Stimulated activated CD8-positive, alpha-beta memory T cell treated with anti-CD3 and anti-CD28 coated beads, Interleukin-4, amount 100 ng/mL, for 48 hours (primary cell): ENCODE measurements around the gene SPANXN5.
"Not testable (repeated sequence)": the region's sequence is repeated elsewhere in the genome, so short reads cannot be mapped to it uniquely, and the experiment has no call there.

Experiments
- DNase-seq: peaks from one replicate; pipeline ENCODE4 v3.0.0-alpha.2; 2020

Gene SPANXN5, protein sequence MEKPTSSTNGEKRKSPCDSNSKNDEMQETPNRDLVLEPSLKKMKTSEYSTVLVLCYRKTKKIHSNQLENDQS

DNA sequence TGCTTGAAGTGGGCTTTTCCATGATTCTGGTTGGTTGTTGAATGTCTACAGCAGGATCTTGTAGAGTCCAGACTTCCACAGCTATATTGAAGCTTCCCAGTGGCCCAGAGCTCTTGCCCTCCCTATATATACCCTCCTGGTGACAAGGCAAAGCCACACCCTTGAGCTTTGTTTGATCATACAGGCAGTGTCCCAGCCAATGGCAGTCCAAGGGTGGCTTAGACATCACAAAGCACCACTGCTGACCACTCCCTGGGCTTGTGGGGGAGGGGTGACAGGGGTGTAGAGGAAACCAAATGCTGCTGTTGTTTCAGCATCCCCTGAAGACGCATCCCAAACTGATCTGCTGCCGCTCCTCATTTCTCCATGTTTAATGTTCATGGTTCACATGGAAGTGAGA lies at the start of gene SPANXN5:
Gene SPANXN5, minus strand, starts transcription at position 101 of the 400 bp plus-strand sequence. Its CDS starts 79 bp downstream, at position 22.
- DNase-seq = not testable (repeated sequence)

DNA sequence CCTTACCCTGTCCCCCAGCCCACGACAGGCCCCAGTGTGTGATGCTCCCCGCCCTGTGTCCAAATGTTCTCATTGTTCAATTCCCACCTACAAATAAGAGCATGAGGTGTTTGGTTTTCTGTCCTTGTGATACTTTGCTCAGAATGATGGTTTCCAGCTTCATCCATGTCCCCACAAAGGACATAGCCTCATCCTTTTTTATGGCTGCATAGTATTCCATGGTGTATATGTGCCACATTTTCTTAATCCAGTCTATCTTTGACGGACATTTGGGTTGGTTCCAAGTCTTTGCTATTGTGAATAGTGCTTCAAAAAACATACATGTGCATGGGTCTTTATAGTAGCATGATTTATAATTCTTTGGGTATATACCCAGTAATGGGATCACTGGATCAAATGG lies 46.4 kb upstream of the SPANXN5 start:
- not testable (repeated sequence) for DNase-seq

DNA sequence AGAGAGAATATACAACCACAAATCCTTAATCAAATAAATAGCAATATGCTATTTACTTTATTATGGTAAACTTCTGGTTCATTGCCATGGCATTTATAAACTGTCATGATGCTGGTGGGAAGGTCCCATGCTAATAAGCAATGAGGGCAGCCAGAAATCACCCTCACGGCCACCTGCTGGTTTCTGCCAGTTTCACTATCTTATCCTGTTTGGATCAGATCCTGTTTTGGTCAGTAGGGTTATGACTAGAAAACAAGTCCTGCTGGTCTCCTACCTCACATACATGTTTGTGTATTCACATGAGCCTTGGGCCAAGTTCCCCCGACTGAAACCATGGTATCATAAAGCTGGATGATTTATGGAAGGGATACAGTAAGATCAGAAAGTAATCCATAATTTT lies 41.9 kb upstream of the SPANXN5 start:
- DNase-seq = no peak

DNA sequence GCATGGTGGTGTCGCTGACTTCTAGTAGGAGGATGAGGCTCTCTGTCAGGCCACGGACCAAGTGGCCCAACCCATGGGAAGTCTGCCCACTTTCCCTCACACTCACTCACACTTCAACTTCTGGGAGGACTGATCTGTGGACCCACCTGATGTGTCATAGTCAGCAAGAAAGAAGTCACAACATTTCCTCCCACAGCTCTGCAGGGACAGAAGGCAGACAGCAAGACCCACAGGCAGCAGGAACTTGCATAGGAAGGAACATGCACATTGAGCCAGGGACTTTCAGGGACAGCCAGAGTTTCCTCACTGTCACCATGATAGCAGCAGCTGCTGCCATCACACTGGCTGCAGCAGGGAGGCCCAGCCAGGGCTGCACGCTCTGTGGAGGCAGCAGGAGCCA lies 33.3 kb upstream of the SPANXN5 start:
- no peak for DNase-seq

DNA sequence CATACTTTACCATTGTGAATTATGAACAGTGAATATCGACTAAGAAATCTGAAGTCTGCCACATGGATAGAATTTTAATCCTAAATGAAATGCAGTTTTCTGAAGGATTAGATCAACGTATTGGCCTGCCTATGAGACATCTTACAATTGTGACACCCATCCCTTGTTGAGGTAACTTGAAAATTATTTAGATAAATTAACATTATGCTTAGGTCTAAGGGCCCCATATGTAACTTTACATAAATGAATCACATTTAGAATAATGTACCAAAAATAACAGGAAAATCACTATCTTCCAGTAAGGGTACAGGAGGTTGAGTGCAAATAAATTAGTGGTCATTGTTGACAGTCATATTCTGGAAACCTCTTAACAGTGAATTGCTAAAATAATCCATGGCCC lies 27.4 kb upstream of the SPANXN5 start:
- DNase-seq = no peak

DNA sequence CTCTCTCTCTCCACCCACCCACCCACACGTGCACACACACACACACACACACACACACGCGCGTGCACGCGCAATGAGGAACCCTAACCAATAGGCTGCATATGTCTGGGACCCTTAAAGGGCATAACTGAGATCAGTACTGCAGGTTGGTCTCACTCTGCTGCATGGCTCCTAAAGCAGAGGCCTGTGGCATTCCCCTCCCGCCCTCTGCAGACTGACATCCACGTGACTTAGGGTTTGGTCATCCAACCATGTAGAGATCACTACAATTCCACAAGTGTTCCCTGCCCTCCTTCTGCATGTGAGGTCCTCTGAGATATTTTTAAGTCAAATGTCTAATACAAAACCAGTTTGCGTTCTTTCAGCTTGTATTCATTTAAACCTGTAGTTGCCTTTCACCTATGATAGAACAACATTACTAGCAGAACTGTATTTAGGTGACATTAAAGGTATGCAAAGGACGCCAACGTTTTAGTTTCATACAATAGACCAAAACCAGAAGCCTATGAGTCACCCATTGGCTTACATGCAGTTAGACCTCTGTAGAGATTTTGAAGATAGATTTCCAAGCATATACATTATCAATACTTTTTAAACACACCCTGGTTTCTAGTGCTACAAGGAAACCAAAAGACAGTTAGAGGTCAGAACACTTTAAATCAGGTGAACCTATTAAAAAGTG lies 24.0 kb upstream of the SPANXN5 start:
- DNase-seq = no peak

DNA sequence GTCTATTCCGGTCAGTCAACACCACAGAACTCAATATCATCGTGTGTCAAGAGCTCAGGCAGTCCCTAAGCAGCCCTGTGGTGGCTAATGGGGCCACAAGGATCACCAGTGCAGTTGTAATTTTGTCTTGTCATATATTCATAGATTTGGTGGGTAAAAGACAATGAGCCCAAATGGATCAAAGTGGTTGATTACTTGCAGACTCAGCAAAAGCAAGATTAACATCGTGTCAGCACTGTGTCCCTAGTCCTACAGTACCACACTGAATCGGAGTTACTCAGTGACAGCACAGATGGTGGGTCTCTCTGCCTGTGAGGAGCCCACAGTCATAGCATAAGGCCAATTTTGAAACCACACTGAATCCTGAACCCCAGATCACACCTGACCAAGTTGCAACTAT lies 22.6 kb upstream of the SPANXN5 start:
- DNase-seq = no peak

DNA sequence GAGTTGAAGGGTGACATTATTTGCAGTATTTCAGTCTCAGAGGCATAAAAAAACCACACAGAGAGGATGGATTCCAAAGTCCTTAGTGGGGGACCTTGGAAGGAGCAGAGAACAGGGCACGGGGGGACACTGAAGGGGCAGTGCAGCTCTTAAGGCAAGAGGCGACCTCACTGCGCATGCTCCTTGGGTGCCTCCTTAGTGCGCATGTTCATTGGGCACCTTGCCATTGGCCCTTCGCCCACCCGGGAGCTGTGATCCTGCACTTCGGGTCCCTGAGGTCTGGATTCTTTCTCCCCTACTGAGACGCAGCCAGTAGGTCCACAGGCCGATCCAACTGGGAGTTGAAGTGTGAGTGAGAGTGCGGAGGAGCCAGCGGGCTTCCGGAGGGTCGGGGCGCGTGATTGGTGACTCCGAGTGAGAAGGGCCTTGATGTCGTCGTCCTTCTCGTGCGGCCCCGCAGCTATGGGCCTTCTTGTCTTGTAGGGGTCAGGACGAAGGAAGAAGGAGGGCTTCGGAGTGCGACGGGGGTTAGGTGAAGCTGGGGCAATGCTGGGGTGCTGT lies 13.9 kb upstream of the SPANXN5 start, which contains the start of gene XAGE5:
Gene XAGE5, plus strand, starts transcription at position 223 of the 561 bp plus-strand sequence. CDS start 1,280 bp downstream, outside the sequence.
- DNase-seq = no peak

DNA sequence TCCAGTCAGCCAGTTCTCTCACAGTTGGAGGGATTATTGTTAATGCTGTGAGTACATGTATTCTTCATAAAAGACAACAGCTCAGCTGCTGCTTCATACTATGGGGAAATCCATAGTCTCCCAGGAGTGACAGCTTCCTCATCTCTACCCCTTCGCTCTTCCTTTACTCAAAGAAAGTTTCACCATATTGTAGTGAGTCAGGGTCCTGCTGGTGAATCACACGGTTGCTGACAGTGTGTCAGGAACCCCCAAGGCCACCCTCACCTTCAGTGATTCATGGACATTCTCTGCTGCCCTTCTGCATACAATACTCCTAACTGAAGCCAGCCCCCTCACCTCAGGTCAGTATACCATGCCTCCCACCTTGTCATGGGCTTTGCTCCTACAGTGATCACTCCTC lies 7.6 kb upstream of the SPANXN5 start:
- not testable (repeated sequence) for DNase-seq

DNA sequence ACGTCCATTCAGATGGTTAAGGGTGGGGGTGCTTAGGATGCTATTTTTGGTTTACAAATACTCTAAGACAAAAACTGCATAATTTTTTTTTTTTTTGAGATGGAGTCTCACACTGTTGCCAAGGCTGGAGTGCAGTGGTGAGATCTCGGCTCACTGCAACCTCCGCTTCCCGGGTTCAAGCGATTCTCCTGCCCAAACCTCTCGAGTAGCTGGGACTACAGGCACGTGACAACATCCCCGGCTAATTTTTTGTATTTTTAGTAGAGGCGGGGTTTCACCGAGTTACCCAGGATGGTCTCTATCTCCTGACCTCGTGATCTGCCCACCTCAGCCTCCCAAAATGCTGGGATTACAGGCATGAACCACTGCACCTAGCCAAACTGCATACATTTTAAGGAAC lies 23.7 kb downstream of the SPANXN5 start:
- DNase-seq = not testable (repeated sequence)

DNA sequence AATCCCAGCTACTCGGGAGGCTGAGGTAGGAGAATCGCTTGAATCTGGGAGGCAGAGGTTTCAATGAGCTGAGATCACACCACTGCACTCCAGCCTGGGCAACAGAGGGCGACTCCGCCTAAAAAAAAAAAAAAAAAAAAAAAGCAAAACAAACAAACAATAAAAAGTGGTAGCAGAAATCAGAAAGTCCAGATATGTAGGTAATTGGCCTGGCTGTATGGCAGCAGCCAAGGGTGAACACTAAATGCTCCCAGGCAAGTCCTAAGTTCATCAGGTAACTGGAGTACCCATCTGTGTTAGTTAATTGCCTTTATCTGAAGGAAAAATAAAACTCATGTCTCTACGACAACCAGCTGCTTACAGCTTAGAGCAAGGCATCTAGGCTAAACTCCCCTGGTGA lies 31.2 kb downstream of the SPANXN5 start:
- not testable (repeated sequence) for DNase-seq

DNA sequence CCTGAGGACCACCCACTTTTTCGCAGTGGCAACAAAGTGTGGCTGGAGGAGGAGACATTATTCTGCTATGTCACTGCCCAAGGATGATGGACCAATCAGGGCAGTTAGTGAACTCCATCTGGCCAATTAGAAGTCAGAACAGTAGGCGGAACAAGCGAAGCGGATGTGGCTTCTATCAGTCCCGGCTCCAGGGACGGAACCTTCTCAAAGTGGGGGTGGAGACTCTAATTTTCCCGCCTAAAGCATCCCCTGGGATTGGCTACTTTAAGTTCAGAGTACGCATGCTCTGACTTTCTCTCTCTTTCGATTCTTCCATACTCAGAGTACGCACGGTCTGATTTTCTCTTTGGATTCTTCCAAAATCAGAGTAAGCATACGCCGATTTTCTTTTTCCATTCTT lies 46.3 kb downstream of the SPANXN5 start, which contains the start of gene SSX2B:
Gene SSX2B, plus strand, starts transcription at position 301 of the 400 bp plus-strand sequence. CDS start 1,429 bp downstream, outside the sequence.
- DNase-seq = not testable (repeated sequence)
